HG02571 (cell line): ENCODE measurements around the gene HPGDS.
"Not testable (repeated sequence)": the region's sequence is repeated elsewhere in the genome, so short reads cannot be mapped to it uniquely, and the experiment has no call there.

Experiments
- ATAC-seq: cut with Tn5 transposase; IDR thresholded peaks from one replicate; pipeline ENCODE4 v1.9.1; 2021; ENCODE audit warnings: mild to moderate bottlenecking, moderate library complexity; ENCODE audit not compliant: unreplicated experiment

HPGDS gene

DNA sequence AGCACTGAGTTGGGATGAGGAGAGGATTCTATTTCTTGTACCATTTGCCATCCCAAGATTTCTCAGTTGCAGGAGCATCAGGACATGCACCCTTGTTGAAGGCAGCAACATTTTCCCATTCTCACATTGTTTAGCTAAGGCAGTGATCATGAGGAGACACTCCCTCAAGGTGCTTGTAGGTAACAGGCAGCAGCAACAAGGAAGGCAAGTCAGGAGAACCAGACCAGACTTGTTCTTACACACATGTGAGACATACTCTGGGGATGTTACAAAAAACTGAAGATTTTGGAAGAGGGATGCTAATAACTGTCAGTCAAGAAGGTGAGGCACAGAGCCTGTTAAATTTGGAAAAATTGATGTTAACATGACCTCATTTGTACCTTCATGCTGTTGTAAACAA, 15.5 kb upstream of the HPGDS start:
- ATAC-seq: no peak

DNA sequence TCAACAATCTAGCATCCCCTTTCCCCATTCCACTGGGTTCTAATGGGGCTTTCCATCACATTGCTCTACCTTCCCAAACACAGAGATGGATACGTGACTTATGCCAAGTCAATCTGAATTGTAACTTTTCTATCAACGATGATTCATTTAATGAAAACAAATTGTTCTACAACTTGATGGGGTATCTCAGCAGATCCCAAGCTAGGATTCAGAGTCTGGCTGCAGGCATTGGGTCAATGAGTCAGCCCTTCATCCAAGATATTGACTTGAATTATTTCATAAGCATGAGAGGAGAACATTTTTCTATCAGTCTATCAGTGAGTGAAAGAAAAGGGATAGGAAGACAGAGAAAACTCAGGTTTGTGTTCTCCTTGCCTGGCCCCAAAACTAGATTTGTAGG, 15.0 kb upstream of the HPGDS start:
- no peak for ATAC-seq

DNA sequence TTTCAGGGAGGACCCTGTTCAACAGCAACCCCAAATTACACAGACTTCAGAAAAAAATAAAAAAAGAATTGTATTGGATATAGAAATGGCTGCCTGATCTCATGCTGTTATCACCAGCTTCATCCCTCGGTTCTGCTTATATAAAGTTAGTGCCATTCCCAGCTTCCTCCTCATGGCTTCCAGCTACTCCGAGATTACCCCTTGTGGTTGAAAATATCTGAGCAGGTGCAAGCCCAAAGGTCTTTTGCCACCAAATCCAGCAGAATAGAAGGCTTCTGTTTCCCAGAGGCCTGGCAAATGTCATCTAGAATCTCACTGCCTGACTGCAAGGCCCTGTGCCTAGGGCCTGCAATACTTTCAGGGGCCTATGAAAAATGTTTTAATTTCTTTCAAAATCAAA, 13.8 kb upstream of the HPGDS start:
- ATAC-seq: no peak

DNA sequence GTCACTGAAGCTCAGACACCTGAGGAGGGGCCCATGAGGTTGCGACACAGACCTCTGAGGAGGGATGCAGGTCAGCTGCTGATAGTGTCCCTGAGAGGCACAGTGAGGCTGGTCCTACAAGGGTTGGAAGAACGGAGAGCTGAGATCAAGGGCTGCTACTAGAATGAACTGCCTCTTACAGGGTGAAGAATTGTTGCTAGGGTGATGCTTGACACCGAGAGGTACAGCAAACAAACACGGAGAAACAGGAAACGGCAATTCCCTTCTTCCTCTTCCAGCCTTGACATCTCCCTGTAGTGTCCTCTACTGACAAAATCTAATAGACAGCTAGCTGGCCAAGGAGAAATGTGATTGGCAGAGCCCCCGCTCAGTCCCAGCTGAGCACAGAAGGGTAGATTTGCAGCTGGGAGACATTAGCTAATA, 11.8 kb upstream of the HPGDS start:
- no peak for ATAC-seq

DNA sequence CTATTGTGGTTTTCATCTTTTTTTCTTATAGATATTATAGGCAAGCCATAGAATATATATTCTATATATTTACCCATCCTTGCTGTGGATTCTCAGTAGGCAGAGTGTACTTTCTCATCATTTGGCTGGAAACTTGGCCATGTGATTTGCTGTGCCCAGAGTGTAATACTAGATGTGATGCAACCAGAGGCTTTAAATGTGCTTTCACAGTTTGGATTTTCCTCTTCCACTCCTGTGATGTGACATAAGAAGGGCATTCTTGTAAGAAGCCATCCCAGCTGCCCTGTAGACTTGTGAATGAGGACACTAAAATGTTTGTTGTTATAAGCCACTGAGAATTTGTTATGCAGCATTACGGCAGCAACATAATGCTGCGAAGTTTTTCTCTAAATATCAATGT, 10.4 kb upstream of the HPGDS start:
- no peak for ATAC-seq

DNA sequence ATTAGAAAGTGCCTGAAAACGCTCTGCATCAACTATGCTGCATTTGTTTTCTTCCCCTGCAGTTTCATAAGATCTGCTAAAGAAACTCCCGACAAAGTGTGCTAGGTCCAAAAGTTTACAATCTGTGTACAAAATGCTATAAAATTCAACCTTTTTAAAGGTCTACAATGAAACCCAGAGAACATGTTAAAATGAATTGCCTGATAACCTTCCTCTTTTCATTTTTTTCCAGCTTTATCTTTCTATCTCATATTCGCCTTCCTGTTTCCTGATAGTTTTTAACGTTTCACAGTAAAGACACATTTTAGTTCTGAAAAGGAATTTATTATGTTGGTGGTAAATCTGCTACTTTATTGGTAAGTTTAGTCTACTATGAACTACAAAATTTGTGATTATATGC, 9.5 kb upstream of the HPGDS start:
- ATAC-seq: no peak

DNA sequence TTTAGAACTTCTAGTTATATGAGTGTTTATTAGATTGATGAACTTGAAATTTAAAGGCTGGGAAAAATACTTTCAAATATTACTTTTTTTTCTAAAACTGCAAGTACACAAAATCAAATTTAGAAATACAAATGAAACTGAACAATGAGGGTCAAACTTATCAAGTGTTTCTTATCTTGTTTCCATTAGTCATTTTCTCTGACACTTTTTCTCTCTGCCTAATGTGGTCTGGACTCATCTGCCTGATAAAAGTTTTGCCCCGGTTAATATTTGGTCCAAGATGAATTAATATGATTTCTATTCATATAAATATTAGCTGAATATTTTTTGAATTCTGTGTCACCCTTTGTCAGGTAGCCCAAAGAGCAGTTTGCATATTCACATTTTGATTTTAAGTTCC, 8.7 kb upstream of the HPGDS start:
- ATAC-seq: no peak

DNA sequence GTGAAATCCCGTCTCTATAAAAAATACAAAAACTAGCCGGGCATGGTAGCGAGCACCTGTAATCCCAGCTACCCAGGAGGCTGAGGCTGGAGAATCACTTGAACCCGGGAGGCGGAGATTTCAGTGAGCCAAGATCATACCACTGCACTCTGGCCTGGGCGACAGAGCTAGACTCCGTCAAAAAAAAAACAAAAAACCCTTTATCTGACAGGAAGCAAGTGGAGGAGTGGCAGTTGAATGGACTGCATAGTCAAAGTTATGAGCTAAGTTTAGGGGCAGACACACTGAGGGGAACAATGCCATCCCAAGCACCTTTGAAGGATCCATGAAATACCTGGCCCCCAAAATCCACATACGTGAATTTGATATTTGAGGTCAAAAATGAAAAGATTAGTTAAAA, 7.5 kb upstream of the HPGDS start:
- ATAC-seq: no peak

DNA sequence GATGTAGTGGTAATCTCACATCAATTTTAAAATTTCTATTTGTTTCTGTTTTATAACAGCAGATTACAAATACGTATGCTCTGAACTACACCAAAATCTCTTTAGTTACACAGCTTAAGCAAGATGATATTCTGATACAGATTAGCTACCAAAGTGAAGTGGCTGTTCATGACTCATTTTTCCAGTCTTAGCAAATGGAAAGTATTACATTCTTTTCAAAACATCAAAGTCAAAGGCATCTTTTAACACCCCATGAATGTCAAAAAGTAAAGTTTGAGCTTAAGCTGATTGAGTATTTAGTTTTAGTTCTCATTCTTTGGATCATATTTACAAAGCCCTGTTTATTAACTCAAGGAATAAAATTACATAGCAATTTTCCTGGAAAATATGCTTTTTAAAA, 6.6 kb upstream of the HPGDS start:
- no peak for ATAC-seq

DNA sequence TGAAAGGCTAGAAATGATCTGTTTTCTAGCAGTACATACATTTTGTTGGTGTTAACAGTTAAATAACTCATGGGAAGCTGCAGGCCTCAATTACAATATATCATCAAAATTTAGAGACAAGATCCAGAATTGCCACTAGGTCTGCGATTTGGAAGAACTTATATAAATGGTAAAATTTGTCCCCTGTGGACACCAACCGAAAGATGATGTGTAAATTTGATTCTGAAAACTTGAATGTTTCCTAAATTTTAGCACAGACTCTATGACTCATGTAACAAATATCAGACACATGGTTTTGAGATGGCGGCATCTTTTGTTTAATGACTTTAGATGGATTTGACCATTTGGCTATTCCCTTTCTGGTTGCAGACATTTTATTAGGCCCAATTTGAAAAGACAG, 6.0 kb upstream of the HPGDS start:
- ATAC-seq: no peak

DNA sequence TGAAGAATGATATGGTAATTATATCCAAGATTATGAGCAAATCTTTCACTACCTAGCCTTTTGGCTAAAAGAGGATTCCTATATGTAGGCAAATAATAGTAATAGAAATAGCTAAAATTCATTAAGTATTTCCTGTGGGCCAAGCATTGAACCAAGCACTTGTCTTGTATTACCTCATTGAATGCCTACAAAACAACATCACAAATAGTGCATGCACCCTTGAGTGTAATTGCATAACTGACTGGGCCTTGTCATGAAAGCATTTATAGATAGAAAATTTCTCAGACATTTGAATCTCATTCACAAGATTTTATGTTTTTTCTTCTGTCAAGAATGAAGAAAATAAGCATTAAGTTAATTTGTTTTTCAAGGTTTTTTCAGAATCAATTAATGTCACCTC, 3.9 kb upstream of the HPGDS start:
- ATAC-seq: no peak

DNA sequence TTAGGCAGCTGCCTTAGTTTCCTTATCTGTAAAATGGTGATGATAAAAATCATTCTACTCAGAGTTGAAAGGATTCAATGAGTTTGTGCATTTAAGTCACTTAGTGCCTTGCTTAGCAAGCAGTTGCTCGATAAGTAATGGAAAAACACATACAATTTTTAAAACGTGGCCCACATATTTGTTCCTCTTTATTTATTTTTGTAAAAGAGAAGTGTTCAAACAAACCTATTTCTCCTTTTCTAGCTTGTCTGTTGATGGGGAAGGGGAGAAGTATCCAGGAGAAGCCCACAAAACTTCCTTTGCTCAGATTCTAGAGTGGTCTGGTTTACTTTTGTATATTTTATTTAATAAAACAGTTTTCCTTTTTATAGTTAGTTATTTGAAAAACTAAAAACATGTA, 3.3 kb upstream of the HPGDS start:
- ATAC-seq: no peak

DNA sequence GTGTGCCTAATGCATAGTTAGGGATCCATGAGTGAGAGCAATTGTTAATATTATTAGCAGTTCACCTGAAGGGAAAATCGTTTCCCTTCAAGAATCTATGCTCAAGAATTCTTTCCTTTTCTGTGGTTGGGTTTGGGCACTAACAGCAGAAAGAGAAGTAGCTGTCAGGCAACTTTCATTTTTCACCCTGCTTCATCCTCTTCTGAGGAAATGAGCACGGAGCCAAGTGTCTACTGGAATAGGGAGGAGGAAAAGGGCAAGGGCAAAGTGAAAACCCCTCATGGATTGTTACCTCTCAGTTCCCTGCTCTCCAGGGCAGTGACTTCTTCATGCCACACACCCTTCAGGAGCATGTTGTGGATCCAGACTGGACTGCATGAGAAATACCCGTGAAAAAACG, 2.6 kb upstream of the HPGDS start:
- ATAC-seq: no peak

DNA sequence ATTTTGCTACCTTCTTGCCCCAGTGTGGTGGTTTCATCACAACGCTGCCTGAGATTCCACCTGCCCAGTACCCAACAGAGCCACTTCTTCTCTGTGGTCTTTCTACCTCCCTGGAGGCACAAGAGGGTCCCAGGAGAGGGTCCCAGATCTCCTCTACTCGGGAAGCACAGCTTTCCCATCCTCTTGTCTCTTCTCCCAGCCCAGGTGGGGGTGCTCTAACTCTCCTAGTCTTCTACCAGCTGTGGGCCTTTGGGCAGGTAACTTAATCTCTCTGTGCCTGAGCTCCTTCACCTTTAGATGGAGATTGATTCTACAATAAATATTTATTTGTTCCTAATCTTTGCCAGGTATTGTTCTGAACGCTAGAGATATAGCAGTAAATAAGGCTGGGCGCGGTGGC, 1.8 kb upstream of the HPGDS start:
- ATAC-seq: no peak

DNA sequence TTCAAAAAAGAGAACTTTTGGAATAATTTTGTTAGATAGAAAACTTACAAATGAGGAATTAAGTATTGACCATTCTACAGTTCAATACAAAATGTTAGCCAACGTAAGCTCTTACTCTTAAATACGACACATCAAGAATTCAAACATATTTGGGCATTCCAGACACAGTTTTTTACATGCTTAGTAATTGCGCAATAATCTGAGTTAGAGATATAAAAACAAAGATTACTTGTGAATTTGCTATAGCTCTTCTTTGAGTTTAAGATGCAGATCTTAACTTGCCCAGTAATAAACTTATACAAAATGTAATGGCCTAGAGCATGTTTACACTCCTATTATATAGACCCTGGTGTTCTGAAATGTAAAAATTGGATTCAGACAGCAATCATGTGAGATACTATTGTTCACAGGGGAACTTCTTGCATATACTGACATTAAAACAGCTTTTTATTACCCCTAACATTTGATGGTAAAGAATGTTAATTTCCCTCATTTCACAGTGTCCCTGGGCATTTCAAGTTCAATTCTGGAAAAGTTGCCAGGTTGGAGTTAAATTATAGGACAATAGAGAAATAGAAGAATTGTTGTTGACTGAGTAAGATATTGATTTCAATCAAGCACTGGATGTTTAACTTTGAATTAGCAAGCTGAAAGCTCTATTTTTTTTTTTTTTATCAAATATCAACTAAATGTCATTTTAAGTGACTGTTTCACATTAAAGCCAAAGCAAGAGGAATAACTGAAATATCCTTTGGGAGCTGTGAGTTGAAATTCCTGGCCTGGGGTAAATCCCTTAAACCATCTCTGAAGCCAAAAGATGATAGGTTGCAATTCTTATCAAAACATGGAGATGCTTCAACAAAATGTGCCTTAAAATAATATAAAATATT, 910 bp downstream of the HPGDS start:
- no peak for ATAC-seq

DNA sequence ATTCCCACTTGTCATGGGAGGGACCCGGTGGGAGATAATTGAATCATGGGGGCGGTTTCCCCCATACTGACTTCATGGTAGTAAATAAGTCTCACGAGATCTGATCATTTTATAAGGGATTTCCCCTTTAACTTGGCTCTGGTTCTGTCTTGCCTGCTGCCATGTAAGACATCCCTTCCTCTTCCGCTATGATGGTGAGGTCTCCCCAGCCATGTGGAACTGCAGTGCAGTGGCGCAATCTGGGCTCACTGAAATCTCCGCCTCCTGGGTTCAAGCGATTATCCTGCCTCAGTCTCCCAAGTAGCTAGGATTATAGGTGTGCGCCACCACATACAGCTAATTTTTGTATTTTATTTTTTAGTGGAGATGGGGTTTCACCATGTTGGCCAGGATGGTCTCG, 2.9 kb downstream of the HPGDS start:
- ATAC-seq: no peak

DNA sequence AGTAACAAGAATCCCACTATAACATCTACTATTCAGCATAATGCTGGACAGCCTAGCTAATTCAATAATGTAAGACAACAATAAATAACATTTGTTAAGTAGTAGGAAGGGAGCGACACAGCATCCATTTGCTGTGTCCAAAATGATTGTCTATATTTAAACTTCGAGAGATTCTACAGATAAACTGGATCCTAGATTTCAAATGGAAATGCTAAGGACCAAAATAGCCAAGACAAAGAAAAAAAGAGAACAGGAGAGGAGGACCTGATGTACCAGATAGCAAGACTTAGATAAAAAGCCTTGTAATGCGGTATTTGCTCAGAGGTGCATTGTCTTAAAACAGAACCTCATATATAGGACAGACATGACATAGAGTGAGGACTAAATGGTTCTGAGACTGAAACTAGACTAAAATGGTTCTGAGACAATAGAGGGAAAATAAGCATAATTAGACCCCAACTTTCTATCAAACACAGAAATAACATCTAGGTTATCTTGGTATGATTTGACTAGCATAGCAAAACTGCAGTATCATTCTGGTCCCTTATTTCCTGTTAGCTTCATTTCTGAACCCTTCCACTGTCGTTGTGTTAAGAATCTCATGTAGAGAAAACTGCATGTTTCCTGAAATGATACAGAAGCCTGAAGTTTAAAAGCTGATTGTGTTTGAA, 3.8 kb downstream of the HPGDS start:
- peak; percentile 69 for ATAC-seq

DNA sequence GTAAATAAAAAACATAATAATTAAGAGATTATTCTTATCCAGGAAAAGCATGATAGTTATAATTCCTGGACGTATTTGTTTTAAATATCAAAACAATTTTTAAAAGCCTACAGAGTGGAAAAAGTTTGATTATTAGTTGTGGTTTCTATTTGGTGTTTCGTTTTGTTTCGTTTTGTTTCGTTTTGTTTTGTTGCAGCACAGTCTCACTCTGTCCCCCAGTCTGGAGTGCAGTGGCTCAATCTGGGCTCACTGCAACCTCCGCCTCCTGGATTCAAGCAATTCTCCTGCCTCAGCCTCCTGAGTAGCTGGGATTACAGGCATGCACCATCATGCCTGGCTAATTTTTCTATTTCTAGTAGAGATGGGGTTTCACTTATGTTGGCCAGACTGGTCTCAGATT, 5.8 kb downstream of the HPGDS start:
- ATAC-seq: not testable (repeated sequence)

DNA sequence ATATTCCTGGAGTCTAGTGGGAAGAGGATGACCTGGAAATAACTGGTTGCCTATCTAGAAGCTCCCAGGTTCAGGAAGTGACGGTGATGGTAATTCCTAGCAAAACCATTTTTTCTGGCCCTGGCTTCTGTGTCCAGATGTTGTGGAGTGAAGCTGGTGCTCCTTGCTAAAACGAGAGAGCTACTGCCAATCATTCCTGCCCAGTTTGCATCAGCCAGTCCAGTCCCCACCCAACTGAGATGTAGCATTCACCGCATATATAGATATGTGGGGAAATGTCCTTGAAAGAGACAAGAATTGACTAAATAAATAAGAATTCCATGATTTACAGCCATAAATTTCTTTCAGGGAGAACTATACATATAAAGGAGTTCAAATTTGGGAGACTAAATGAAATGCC, 6.3 kb downstream of the HPGDS start:
- no peak for ATAC-seq

DNA sequence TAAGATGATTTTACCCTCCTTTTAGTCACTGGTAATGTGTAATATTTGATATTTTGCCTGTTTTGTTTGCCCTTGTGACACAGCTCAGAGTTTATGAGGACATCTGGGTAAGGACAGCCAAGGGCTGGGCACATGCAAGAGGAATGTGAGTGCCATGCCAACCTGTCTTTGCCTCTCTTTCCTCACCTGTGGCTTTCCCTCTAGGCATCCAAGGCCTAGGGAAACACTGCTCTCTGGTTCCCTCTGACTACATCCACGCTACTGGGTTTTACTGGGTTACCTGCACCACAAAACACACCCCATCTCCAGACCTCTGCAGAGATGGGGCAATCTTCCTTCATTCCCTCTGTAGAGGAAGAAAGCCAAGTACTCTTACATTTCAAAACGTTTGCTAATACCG, 7.7 kb downstream of the HPGDS start:
- ATAC-seq: no peak

DNA sequence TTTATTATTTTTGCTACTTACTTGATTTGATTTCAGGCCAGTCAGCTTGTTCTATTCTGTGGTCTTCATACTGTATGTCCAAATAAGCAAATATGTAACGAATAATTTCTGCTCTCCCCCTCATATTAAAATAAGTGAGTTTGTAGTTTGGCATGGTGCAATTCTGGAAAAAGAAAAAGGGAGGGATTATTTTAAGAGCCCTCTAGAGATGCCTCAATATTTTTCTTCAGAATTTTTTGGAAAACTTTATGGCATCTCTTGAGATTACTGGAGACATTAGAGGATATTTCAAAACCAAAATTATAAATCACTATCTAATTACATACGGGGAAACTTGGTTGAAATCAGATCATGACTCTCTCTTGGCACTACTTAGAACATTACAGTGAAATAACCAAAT, 8.2 kb downstream of the HPGDS start:
- no peak for ATAC-seq

DNA sequence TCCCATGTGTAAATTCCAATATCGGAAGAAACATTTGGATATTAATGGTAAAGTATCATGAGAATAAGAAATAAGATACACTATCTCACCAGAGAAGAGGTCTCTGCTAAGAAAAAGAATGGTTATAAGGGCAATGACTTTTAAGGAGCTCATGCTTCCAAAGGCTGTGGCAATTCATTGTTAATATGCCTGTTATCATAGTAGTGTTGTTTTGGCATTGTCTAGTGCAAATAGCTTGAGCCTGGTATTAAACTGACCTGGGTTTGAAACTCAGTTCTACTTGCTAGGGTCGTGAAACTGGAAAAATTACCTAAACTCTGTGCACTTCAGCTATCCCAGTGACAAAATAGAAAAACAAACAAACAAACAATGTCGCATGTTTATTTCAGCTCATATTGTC, 8.8 kb downstream of the HPGDS start:
- ATAC-seq: no peak
